Activated CD4-positive, alpha-beta memory T cell treated with anti-CD3 and anti-CD28 coated beads, Interleukin-2, amount 10 ng/mL, durations not matched to agents 7 days and 5 days (primary cell): ENCODE results near the gene GSK3A. TPM values are rescaled to one million over a fixed set of nuclear protein-coding genes. Genes with fewer than 3 reads are reported as not detected.
A peak's percentile ranks its signal among the peaks of the same experiment; 100 is the strongest.

Experiments
- CTCF ChIA-PET: fragments of 350-600 bp; sonication (Branson Sonifier 250); formaldehyde crosslinking; loops from one replicate; lab custom pipeline; 2021; ENCODE audit warnings: antibody characterized with exemption, inconsistent platforms; lab: Charles Lee
- POLR2A ChIA-PET: fragments of 350-600 bp; sonication (Branson Sonifier 250); formaldehyde crosslinking; loops from one replicate; lab custom pipeline; 2021; ENCODE audit warnings: antibody characterized with exemption; lab: Charles Lee
- DNase-seq: peaks from one replicate; pipeline ENCODE4 v3.0.0-alpha.2; 2020
- H3K27ac Mint-ChIP-seq: one replicate; pipeline ENCODE4 v1.8.0; 2021; ENCODE audit warnings: mild to moderate bottlenecking, mixed read lengths
- H3K27me3 Mint-ChIP-seq: one replicate; pipeline ENCODE4 v1.8.0; 2021; ENCODE audit warnings: mixed read lengths
- H3K36me3 Mint-ChIP-seq: one replicate; pipeline ENCODE4 v1.8.0; 2021; ENCODE audit warnings: low read depth, mixed read lengths
- H3K4me1 Mint-ChIP-seq: one replicate; pipeline ENCODE4 v1.8.0; 2021; ENCODE audit warnings: mixed read lengths
- H3K4me3 Mint-ChIP-seq: one replicate; pipeline ENCODE4 v1.8.0; 2021; ENCODE audit warnings: mild to moderate bottlenecking, mixed read lengths
- H3K9me3 Mint-ChIP-seq: one replicate; pipeline ENCODE4 v1.8.0; 2021; ENCODE audit warnings: mixed read lengths
- total RNA-seq, 2 experiments: library from RNA; stranded (reverse); gene quantifications; one replicate each; pipeline ENCODE4 v1.2.3, GENCODE V29; 2021

The GSK3A gene
- total RNA-seq, 2 experiments from 2014 or later = 48.9 to 50.7 TPM

DNA sequence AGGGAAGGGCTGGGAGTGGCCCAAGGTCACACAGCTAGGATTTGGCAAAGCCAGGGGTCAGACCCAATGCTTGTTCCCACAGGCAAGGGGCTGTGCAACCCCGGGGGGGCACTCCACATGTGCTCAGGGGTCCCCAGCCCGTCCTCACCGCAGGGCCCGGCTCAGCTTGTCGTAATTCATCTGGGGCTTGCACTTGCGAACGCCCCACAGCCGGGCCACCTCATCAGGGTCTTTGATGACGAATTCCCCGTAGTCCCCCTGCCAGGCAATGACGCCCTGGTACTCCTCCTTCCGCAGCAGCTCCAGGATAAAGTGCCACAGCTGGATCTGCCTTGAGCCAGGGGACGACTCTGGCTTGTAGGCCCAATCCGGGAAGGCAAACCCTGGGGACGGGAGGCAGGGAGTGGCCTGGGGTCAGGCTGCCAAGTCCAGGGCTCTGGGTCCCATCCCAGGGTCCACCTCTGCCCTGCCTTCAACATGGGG lies 7.8 kb upstream of the GSK3A start:
- Mint-ChIP-seq H3K36me3 (peaks cover 4% of the 10 kb centered on the region), H3K9me3 (no peaks in the 10 kb centered on the region), H3K4me1 (peaks cover 41% of the 10 kb centered on the region), H3K4me3 (no peak overlapping the region), H3K27me3 (no peaks in the 10 kb centered on the region), H3K27ac (peak overlapping the region; percentile 6)
- ChIA-PET POLR2A (interaction anchor here (0.8 to 3.3 kb wide), 6 partner anchors 17 to 51 kb away, joined by 3 to 22 read pairs (median 4); partner anchors contain the start of genes CIC and DEDD2), CTCF (interaction anchor here (2.8 kb wide), 1 partner anchor 29 kb away, joined by 11 read pairs; no protein-coding TSS in a partner anchor)
- DNase-seq = no peak

DNA sequence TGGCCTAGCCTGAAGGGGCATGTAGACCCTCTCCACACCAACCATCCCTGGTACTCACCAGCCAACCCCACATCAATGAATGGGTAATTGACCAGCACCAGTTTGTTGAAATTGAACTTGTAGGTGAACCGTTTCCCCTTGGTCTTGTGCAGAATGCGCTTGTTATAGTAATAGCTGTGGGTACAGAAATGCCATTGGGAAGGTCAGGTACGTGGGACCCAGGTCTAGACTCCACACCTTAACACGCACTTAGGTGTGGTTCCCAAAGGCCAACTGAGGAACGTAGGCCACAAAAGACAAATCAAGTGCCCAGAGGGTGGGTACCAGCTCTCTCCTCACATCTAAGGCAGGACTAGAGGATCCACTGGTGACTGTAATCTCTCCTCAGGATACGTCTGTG lies 7.4 kb upstream of the GSK3A start:
- Mint-ChIP-seq H3K36me3 (peaks cover 4% of the 10 kb centered on the region), H3K9me3 (no peaks in the 10 kb centered on the region), H3K4me3 (no peak overlapping the region), H3K4me1 (peaks cover 46% of the 10 kb centered on the region), H3K27me3 (no peaks in the 10 kb centered on the region), H3K27ac (peak overlapping the region; percentile 54)
- POLR2A ChIA-PET = interaction anchor here (1.0 to 1.4 kb wide), 2 partner anchors 29 to 51 kb away, joined by 3 to 5 read pairs; no protein-coding TSS in a partner anchor
- CTCF ChIA-PET = interaction anchor here (2.8 kb wide), 1 partner anchor 30 kb away, joined by 11 read pairs; no protein-coding TSS in a partner anchor
- DNase-seq = no peak

DNA sequence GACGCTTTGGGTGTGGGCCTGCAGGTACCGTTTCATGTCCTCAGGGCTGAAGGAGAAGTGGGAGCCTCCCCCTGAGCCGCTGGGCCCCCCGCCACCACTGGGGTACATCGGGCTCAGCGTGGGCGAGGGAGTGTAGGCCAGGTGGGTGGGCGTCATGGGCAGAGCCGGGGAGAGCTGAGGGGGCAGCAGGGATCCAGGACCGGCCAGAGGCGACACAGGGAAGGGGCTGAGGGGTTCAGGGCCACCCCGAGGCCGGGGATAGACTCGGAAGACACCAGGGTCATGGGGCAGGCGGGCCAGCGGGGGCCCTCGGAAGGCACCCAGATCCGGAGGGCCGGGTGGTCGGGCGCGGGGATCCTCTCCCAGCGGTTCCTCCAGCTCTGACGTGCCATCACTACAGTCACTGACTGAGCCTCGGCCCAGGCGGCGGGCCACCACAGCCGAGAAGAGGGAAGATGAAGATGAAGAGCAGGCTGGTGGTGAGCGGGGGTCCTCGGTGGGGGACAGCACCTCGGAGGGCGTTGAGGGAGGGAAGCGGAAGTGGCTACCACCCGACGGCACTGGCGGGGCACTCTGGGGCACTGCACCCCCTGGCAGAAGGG lies 6.8 kb upstream of the GSK3A start:
- ChIA-PET CTCF (no interaction called here), POLR2A (no interaction called here)
- no peak overlapping the region for H3K27ac Mint-ChIP-seq

DNA sequence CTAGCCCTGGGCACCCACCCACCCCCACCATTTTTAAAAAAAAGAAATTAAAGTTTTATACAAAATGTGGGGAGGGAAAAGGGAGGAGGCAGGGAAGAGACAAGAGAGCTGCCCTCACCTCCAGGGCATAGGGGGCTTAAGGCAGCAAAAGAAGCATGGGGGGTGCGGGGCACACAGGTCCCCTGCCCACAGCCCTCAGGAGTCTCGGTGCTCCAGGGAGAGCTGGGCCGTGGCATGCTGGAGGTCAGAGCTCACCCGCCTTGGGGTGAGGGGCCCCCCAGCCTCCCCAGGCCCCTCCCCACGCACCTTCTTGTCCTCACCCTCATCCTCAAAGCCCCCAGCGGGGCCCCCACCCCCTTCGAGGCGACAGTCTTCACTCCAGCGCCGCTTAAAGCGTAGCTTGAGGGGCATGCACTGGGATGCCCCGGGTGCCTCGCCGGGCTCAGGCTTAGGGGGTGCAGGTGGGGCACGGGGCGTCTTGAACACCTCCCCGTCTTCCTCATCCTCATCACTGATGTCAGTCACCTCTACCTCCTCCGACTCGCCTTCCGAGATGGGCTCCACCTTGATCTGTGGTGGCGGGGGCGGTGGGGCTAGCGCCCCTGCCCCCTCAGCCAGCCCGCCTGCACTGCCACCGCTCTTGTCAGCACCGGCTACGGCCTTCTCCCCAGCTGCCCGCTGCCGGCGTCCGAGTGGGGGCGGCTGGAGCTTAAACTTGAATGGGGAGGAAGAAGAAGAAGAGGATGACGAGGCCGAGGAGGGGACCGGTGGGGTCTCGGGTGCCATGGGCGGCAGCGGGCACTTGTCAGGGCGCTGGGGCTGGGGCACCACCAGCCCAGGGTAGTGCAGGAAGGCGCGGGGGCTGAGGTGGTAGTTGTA lies 6.1 kb upstream of the GSK3A start:
- Mint-ChIP-seq H3K36me3 (peaks cover 4% of the 10 kb centered on the region), H3K27ac (no peak overlapping the region), H3K9me3 (no peaks in the 10 kb centered on the region), H3K4me1 (peaks cover 51% of the 10 kb centered on the region), H3K27me3 (no peaks in the 10 kb centered on the region), H3K4me3 (no peak overlapping the region)
- no peak for DNase-seq
- ChIA-PET CTCF (interaction anchor here (1.5 kb wide), 1 partner anchor 31 kb away, joined by 7 read pairs; no protein-coding TSS in a partner anchor), POLR2A (interaction anchor here (8.3 kb wide), 1 partner anchor 30 kb away, joined by 106 read pairs; no protein-coding TSS in a partner anchor)

More for the DNA sequence above, 6.8 kb upstream of the GSK3A start:
- Mint-ChIP-seq H3K36me3 (peaks cover 4% of the 10 kb centered on the region), H3K9me3 (no peaks in the 10 kb centered on the region), H3K27me3 (no peaks in the 10 kb centered on the region), H3K4me3 (no peak overlapping the region), H3K4me1 (peaks cover 50% of the 10 kb centered on the region)
- DNase-seq = no peak

DNA sequence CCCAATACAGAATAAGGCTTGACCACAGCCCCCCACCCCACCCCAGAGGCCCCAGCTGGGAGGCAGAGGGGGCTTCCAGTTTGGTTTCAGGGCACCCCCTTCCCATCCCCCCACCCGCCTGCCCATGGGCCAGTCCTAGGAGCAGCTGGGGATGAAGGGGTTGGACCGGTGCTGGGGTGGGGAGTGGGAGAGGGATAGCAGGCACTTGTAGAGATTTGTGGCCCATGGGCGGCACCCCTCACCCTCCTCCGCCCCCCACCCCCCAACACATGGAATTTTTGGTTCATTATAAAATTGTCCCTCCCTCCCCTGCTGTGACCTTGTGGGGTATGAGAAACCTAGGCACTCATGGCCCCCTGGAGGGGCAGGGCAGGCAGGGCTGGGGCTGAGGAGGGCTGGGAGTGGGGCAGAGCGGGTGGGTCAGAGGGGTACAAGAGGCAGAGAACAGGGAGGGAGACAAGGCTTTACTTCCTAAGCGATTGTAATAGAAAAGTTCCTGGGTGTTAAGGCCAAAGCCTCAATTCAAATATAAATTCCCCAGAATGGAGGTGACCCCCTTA lies 5.3 kb upstream of the GSK3A start:
- peaks cover 50% of the 10 kb centered on the region for H3K4me1 Mint-ChIP-seq
- CTCF ChIA-PET = interaction anchor here (1.5 kb wide), 1 partner anchor 32 kb away, joined by 7 read pairs; no protein-coding TSS in a partner anchor

DNA sequence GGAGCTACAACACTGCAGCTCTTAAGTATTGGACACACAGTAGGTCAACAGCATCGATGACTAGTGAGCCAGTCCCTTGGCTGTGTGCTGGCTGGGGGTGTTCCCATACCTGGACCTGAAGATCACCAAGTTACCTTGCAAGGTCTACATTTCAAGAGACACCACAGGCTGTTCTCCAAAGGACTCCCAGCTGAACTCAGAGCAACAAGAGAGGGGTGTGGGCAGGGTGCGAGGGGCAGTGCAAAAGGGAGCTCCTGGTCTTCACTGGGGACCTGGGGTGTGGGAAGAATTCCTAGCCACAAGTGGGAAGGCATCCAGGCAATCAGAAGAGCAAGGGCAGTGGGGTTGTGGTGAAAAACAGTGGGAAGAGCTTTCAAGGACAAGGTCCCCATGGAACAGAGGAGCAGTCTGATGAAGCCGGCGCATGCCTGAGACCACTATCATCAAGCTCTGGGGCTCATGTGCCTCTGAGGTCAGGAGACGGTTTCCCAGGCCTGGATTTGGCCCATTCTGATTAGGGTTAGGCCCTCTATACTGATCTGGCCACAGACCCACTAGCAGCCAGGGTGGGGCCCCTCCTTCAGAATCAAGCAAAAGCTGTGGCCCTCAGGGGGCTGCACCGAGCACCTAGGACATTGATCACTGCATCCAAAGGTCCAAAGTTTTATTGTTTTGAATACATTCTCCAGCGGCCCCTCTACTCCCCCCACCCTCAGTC lies 4.7 kb upstream of the GSK3A start:
- no peaks in the 10 kb centered on the region for H3K27me3 Mint-ChIP-seq
- no peak overlapping the region for H3K4me3 Mint-ChIP-seq
- peaks cover 46% of the 10 kb centered on the region for H3K4me1 Mint-ChIP-seq
- no peaks in the 10 kb centered on the region for H3K9me3 Mint-ChIP-seq
- H3K27ac Mint-ChIP-seq = peak overlapping the region; percentile 45
- CTCF ChIA-PET = interaction anchor here (1.2 to 5.9 kb wide), 4 partner anchors 23 to 115 kb away, joined by 4 to 39 read pairs (median 6); partner anchors contain the start of genes POU2F2 and ZNF526
- H3K36me3 Mint-ChIP-seq = no peaks in the 10 kb centered on the region
- DNase-seq = no peak
- POLR2A ChIA-PET = interaction anchor here (0.7 to 8.3 kb wide), 6 partner anchors 8 to 53 kb away, joined by 3 to 106 read pairs (median 3); partner anchors contain the start of gene ERF

More for the DNA sequence above, 5.3 kb upstream of the GSK3A start:
- Mint-ChIP-seq H3K27ac (no peak overlapping the region), H3K27me3 (no peaks in the 10 kb centered on the region), H3K9me3 (no peaks in the 10 kb centered on the region), H3K36me3 (no peaks in the 10 kb centered on the region), H3K4me3 (no peak overlapping the region)
- POLR2A ChIA-PET = interaction anchor here (0.8 to 8.3 kb wide), 4 partner anchors 8 to 52 kb away, joined by 3 to 106 read pairs (median 3); partner anchors contain the start of gene ERF
- DNase-seq = no peak

DNA sequence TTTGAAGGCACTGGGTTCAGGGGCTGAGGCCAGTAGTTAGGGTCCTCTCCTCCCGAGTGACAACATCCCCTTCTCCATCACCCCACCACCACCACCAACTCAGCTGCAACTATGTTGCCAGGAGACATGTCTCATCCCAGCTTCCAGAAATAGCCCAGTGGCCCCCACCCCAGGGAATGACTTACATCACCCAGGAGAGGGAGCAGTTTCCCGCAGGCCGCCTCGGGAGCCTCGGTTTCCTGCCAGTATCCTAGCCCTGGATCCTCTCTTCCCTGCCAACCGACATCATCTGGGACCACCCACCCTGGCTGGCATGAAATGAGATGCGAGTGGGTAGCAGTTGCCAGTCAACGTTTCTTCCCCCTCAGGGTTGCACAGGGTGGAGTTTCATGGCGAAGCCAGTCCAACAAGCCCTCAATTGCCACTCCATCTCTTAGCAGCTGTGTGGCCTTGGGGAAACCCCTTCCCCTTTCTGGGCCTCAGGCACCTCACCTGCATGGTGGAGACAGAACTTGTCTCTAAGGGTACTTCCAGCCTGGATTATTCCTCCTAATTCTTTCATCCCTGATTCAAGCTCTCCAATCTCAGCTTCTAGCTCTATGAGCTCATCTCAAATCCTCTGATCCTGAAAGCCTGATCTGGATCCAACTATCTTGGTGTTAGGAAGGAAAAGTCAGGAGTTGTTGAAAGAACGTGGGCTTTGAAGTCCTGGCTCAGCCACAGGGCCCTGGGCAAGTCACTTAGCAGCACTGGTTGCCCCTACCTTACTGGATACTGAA lies 3.9 kb upstream of the GSK3A start:
- CTCF ChIA-PET = interaction anchor here (0.9 to 6.6 kb wide), 8 partner anchors 24 to 174 kb away, joined by 3 to 64 read pairs (median 6); partner anchors contain the start of genes POU2F2 and ZNF526
- no peak for DNase-seq
- no peaks in the 10 kb centered on the region for H3K9me3 Mint-ChIP-seq
- POLR2A ChIA-PET = interaction anchor here (0.7 to 8.3 kb wide), 5 partner anchors 9 to 45 kb away, joined by 3 to 106 read pairs (median 3); partner anchors contain the start of gene ERF
- peak overlapping the region; percentile 16 for H3K27ac Mint-ChIP-seq
- no peaks in the 10 kb centered on the region for H3K27me3 Mint-ChIP-seq
- no peak overlapping the region for H3K4me3 Mint-ChIP-seq
- H3K4me1 Mint-ChIP-seq = peaks cover 43% of the 10 kb centered on the region
- H3K36me3 Mint-ChIP-seq = no peaks in the 10 kb centered on the region

DNA sequence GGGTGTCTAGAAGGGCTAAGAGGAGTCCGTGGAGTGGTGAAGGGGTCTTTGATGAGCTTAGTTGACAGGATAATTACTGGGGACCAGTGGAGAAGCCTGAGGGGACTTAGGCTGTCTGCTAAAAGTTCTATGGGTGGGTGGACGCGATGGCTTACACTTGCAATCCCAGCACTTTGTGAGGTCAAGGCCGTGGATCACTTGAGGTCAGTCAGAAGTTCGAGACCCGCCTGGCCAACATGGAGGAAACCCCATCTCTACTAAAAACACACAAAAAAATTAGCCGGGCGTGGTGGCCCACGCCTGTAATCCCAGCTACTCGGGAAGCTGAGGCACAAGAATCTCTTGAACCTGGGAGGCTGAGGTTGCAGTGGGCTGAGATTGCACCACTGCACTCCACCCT lies 2.8 kb upstream of the GSK3A start:
- Mint-ChIP-seq H3K9me3 (no peaks in the 10 kb centered on the region), H3K27ac (peak overlapping the region; percentile 90)
- POLR2A ChIA-PET = interaction anchor here (1.3 to 8.3 kb wide), 8 partner anchors 8 to 113 kb away, joined by 4 to 106 read pairs (median 15); partner anchors contain the start of genes CIC, ERF and POU2F2

DNA sequence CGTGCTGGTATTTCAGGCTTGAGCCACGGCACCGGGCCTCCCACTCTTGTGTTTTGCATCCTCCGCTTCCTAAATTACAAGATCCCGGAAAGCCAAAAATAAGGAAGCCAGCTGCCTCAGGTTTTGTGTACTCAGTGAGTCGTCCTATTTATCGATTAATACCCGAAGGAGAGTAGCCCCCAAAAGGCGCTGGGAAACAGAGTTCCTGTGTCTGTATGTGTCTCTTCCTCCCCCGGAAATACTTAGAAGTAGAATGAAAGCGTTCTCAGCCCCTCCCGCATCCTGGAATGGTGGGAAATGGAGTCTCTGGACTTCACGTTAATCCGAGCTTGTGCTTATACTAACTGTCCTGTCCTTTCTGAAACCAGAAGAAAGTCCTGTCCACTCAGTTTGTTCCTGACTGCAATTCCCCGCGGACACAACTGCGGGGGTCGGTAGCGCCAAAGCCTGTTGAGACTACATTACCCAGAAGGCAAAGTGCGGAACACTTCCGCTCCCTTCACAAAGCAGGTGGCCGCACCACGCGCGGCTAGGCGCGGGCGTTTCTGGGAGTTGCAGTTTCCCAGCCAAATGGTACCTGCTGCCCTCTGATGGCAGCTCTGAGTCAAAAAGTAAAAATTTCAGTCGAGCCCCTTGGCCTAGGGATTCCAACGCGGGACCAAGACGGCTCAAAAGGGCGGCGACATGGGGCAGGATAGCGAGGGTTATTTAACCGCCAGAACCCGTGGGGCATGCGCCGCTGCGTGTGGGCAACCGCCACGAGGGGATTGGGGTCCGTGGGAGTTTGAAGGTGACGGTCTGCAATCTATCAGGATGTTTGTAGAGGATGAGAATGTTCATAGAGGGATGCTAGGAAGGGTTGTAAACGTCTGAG lies 2.2 kb upstream of the GSK3A start:
- Mint-ChIP-seq H3K27me3 (no peaks in the 10 kb centered on the region), H3K4me1 (peaks cover 49% of the 10 kb centered on the region), H3K9me3 (no peaks in the 10 kb centered on the region), H3K4me3 (peak overlapping the region; percentile 83), H3K27ac (peak overlapping the region; percentile 90), H3K36me3 (peaks cover 11% of the 10 kb centered on the region)
- DNase-seq = peak; percentile 95
- POLR2A ChIA-PET = interaction anchor here (0.7 to 8.3 kb wide), 10 partner anchors 9 to 112 kb away, joined by 3 to 106 read pairs (median 8); partner anchors contain the start of genes CIC, ERF, POU2F2 and ZNF526
- CTCF ChIA-PET = interaction anchor here (0.5 to 6.6 kb wide), 15 partner anchors 9 to 1120 kb away, joined by 3 to 64 read pairs (median 4); partner anchors contain the start of genes POU2F2 and ZNF526

More for the DNA sequence above, 2.8 kb upstream of the GSK3A start:
- DNase-seq = no peak
- Mint-ChIP-seq H3K36me3 (peaks cover 5% of the 10 kb centered on the region), H3K4me1 (peaks cover 45% of the 10 kb centered on the region), H3K4me3 (peak overlapping the region; percentile 83), H3K27me3 (no peaks in the 10 kb centered on the region)
- CTCF ChIA-PET = interaction anchor here (0.6 to 6.6 kb wide), 11 partner anchors 8 to 210 kb away, joined by 3 to 64 read pairs (median 3); partner anchors contain the start of genes POU2F2 and ZNF526

DNA sequence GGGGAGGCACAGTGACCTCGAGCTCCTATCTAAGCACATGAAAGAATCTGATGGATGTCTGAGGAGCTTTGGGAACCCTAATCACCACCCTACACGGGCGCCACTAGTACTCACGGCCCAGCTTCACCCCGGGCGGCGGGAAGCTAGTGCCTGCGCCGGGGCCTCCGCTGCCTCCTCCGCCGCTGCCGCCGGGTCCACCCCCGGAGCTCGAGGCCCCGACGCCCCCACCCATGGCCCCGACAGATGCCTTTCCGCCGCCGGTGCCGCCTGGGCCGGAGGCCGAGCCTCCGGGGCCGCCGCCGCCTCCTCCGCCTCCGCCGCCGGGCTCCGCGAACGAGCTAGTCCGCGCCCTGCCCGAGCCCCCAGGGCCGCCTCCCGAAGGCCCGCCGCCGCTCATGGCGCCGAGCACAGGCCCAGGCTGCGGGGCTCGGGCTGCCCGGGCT lies 312 bp downstream of the GSK3A start:
- H3K27me3 Mint-ChIP-seq = no peaks in the 10 kb centered on the region
- no peak for DNase-seq
- H3K27ac Mint-ChIP-seq = peak overlapping the region; percentile 78
- no peaks in the 10 kb centered on the region for H3K9me3 Mint-ChIP-seq
- peak overlapping the region; percentile 85 for H3K4me3 Mint-ChIP-seq
- POLR2A ChIA-PET = interaction anchor here (0.9 to 8.3 kb wide), 21 partner anchors 9 to 175 kb away, joined by 3 to 106 read pairs (median 4); partner anchors contain the start of genes CIC, ERF, POU2F2 and ZNF526
- peaks cover 19% of the 10 kb centered on the region for H3K36me3 Mint-ChIP-seq
- H3K4me1 Mint-ChIP-seq = peaks cover 55% of the 10 kb centered on the region
- CTCF ChIA-PET = interaction anchor here (1.0 to 6.6 kb wide), 19 partner anchors 8 to 133 kb away, joined by 3 to 64 read pairs (median 4); partner anchors contain the start of genes POU2F2 and ZNF526
